Hepatic stellate cell (primary cell): ENCODE measurements around the gene EIF2S3.
A peak's percentile ranks its signal among the peaks of the same experiment; 100 is the strongest.
"Not testable (repeated sequence)": the region's sequence is repeated elsewhere in the genome, so short reads cannot be mapped to it uniquely, and the experiment has no call there.

Source experiments
- DNase-seq: peaks from one replicate; pipeline ENCODE4 v3.0.0; 2011; ENCODE audit warnings: low spot score

Gene EIF2S3

DNA sequence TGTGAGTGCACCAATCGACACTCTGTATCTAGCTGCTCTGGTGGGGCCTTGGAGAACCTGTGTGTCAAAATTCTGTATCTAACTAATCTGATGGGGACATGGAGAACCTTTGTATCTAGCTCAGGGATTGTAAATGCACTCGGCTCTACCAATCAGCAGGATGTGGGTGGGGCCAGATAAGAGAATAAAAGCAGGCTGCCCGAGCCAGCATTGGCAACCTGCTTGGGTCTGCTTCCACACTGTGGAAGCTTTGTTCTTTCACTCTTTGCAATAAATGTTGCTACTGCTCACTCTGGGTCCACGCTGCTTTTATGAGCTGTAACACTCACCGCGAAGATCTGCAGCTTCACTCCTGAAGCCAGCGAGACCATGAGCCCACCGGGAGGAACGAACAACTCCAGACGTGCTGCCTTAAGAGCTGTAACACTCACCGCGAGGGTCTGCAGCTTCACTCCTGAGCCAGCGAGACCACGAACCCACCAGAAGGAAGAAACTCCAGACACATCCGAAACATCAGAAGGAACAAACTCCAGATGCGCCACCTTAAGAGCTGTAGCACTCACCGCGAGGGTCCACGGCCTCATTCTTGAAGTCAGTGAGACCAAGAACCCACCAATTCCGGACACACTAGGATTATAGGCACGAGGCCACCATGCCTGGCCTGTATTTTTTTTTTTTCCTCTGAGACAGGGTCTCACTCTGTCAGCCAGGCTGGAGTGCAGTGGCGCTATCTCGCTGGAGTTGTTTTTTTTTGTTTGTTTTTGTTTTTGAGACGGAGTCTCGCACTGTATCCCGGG is 4.0 kb upstream of the EIF2S3 start:
- not testable (repeated sequence) for DNase-seq

DNA sequence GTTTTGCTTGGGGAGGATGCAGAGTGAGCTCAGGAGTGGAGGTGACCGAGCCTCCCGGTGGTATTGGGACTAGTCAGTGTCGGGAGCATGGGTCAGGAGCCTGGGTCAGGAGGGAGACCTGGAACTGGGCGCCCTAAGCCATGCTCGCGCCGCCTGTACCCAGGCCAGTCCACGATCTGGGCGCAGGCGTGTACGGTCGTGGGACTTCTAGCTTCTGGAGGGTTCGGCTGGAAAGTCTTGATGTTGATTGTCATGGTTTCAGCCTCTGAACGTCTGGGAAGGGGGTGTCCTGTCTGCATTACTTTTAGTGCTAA is 244 bp downstream of the EIF2S3 start:
- DNase-seq, result no peak

DNA sequence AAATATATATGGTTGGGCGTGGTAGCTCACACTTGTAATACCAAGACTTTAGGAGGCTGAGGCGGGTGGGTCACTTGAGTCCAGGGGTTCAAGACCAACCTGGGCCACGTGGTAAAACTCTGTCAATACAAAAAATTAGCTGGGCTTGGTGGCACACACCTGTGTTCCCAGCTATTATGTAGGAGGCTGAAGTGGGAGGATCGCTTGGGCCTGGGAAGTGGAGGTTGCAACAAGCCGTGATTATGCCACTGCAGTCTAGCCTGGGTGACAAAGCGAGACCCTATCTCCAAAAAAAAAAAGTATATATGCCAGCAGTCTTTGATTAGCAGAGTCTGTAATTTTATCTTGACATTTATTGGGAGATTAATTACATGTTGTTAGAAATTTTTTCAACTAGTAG is 8.7 kb downstream of the EIF2S3 start:
- no peak for DNase-seq

DNA sequence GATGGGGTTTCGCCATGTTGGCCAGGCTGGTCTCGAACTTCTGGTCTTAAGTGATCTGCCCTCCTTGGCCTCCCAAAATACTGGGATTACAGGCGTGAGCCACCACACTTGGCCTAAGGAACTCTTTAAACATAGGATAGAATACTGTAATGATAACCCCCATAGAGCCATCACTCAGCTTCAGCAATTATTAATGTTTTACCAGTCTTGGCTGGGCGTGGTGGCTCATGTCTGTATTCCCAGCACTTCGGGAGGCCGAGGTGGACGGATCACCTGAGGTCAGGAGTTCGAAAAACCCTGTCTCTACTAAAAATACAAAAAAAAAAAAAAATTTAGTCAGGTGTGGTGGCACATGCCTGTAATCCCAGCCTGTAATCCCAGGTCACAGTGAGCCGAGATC is 15.1 kb downstream of the EIF2S3 start:
- no peak for DNase-seq

DNA sequence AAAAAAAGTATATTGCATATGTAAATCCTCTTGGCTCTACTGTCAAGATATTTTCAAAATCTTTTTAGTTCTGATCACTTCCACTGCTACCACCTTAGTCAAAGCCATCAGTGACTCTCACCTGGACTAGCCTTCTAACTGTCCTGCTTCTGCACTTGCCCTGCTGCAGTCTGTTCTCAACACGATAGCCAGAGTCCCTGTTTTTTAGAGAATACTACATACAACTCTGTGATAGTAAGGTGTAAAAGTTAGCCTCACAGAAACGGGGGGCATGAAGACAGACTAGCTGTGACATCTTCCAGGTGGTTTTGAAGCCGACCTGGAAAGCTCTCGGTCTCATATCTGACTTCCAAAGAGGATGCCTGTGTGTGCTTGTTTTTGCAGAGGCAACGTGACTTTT is 24.7 kb downstream of the EIF2S3 start:
- DNase-seq, result no peak

DNA sequence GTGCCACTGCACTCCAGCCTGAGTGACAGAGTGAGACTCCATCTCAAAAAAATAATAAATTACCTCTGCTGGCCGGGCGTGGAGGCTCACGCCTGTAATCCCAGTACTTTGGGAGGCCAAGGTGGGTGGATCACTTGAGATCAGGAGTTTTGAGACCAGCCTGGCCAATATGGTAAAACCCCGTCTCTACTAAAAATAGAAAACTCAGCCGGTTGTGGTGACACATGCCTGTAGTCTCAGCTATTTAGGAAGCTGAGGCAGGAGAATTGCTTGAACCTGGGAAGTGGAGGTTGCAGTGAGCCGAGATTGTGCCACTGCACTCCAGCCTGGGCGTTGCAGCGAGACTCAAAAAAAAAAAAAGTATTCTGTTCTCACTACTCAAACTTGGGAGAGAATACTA is 25.5 kb downstream of the EIF2S3 start:
- not testable (repeated sequence) for DNase-seq

DNA sequence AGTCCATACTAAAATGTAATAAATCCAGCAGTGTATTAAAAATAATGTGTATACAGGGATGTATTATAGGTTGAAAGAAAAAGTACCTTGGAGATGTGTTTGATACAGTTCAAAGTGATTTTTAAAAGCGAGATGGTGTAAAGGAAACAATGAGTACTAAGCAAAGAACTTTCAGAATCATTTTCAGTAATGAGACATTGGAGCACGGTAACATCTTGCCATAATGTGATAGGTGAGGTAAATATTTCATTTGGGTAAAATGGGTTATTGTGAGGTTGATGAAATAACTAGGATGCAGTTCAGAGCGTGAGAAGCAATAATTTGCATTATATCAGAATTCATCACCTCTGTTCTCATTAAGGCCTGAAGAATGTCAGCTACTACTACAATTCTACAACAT is 25.9 kb downstream of the EIF2S3 start:
- DNase-seq, result no peak

DNA sequence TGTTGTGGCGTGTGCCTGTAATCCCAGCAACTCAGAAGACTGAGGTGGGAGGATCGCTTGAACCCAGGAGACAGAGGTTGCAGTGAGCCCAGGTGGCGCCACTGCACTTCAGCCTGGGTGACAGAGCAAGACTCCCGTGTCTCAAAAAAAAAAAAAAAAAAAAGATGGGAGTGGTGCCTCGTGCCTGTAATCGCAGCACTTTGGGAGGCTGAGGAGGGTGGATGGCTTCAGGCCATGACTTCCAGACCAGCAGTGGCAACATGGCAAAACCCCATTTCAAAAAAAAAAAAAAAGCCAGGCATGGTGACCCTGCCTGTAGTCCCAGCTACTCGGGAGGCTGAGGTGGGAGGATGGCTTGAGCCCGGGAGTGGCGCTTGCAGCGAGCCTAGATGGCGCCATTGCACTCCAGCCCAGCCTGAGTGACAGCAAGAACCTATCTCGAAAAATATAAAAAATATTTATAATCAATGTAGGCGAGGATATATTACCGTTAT is 27.0 kb downstream of the EIF2S3 start:
- DNase-seq, result peak; percentile 12

DNA sequence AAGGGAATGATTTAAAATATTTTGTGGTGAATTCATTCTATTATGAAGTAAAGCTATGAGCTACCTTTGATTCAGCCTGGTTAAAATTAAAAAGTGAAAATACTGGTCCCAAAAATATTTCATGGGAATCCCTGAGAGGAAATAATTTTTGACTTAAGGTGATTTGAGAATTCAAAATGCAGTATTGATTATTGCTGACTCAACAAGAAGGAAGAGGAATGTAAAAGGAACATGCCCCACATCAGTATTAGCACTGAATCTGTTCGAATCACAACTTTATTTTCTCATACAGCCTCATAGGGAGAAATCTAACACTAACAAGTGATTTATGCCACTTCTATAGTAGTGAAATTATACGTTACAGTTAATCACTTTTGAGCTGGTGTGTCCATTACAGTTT is 27.7 kb downstream of the EIF2S3 start:
- DNase-seq, result no peak

DNA sequence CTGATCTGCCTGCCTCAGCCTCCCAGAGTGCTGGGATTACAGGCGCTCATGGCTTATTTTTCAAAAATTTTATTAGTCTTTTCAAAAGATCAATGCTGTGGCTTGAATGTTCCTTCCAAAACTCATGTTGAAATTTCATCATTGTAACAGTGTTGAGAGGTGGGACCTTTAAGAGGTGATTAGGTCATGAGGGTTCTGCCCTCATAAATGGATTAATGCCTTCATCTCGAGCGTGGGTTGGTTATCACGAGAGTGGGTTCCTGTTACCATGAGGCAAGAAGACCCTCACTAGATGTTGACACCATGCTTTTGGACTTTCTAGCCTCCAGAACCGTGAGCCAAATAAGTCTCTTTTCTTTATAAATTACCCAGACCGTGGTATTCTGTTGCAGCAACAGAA is 30.3 kb downstream of the EIF2S3 start:
- no peak for DNase-seq

DNA sequence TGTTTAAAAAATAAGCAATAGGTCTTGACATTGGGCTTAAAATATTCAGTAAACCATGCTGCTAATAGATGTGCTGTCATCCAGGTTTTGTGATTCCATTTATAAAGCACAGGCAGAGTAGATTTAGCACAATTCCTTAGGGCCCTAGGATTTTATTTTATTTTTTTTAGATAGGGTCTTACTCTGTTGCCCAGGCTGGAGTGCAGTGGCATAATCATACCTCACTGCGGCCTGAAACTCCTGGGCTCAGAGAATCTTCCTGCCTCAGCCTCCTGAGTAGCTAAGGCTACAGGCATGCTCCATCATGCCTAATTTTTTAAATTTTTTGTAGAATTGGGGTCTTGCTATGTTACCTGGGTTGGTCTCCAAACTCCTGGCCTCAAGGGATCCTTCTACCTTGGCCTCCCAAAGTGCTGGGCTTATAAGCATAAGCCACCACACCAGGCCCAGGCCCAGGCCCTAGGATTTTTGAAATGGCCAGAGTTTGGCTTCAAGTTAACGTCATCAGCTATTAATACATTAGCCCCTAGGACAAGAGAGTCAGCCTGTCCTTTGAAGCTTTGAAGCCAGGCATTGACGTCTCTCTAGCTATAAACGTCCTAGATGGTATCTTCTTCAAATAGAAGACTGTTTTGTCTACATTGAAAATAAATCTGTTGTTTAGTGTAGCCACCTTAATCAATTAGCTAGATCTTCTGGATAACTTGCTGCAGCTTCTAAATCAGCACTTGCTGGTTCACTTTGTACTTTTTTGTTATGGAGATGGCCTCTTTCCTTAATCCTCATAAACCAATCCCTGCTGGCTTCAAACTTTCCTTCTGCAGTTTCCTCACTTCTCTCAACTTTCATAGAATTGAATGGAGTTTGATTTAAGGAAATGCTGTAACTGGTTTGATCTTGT is 35.8 kb downstream of the EIF2S3 start:
- DNase-seq, result no peak

DNA sequence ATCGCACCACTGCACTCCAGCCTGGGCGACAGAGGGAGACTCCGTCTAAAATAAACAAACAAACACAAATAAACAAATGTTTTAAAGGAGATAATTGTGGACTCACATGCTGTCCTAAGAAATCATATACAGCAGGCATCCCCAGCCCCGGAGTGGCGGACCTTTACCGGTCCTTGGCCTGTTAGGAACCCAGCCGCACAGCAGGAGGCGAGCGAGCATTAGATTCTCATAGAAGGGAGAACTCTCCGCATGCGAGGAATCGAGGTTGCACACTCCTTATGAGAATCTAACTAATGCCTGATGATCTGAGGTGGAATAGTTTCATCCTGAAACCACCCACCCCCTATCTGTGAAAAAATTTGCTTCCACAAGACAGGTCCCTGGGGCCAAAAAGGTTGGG is 39.0 kb downstream of the EIF2S3 start:
- no peak for DNase-seq

DNA sequence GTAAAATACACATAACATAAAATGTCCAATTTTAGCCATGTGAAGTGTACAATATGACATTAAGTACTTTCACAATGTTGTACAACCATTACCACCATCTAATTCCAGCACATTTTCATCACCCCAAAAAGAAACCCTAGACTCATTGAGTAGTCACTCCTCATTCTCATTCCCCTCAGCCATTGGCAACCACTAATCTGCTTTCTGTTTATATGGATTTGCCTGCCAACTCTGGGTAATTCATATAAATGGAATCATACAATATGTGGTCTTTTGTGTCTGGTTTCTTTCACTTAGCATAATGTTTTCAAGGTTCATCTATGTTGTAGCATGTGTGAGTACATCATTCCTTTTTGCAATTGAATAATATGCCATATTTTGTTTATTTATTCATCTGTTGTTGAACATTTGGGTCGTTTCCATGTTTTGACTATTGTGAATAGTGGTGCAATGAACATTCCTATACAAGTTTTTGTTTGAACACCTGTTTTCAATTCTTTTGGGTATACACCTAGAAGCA is 43.0 kb downstream of the EIF2S3 start:
- no peak for DNase-seq

DNA sequence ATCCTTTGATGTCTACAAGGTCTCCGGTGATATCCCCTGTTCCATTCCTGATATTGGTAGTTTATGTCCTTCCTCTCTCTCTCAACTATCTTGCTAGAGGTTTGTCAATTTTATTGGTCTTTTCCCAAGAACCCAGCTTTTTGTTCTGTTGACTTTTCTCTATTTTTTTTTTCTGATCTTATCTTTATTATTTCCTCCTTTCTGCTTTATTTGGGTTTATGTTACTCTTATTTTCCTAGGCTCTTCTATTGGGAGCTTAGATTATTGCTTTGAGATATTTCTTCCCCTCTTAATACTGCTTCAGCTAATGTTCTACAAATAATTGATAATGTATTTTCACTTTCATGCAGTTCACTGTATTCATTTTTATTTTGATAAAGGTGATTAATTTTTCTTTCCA is 44.2 kb downstream of the EIF2S3 start:
- DNase-seq, result no peak

DNA sequence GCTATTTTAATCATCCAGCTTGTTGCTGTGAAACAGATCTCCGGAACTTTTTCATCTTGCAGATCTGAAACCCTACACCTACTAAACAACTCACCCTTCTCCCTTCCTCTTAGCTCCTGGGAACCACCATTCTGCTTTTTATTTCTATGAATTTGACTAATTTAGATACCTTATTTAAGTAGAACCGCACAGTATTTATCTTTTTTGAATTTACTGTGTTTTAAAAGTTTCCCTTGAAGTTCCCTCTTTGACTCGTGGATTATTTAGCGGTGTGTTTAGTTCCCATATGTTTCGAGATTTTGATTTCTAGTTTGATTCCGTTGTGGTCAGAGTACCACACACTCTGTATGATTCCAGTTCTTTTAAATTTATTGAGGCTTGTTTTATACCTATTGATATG is 44.6 kb downstream of the EIF2S3 start:
- DNase-seq, result no peak

DNA sequence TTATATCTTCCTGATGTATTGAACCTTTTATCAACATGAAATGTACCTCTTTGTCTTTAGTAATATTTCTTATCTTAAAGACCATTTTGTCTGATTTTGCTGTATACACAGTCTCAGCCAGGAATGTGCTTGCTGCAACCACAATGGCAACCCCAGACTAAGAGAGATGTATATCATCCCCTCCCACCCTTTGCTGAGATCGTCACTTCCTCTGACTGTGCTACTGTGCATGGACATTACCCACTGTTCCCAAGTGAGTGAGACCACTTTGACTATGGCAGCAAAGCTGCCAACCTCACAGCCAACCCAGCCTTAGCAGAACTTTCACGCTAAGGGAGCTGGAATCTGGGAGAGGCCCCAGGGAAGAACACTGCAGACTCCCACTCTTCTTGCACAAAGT is 46.0 kb downstream of the EIF2S3 start:
- DNase-seq, result no peak

DNA sequence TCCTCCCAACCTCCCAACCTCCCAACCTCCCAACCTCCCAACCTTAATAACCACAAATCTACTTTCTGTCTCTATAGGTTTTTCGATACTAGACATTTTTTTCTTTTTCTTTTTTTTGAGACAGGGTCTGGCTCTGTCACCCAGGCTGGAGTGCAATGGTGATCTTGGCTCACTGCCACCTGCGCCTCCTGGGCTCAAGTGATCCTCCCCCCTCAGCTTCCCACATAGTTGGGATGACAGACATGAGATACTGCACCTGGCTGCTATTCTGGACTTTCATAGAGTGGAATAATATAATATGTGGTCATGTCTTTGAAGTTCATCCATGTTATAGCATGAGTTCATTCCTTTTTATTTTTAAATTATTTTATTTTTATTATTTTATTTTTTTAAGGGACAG is 55.3 kb downstream of the EIF2S3 start:
- DNase-seq, result no peak

DNA sequence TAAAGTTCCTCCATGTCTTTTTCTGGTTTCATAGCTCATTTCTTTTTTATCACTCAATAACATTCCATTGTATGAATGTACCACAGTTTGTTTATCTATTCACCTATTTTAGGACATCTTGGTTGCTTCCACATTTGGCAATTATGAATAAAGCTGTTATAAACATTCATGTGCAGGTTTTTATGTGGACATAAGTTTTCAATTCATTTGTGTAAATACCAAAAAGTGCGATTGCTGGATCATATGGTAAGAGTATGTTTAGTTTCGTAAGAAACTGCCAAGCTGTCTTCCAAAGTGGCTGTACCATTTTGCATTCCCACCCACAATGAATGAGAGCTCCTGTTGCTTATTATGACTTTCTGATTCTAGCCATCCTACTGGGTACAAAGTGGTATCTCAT is 58.4 kb downstream of the EIF2S3 start:
- no peak for DNase-seq

DNA sequence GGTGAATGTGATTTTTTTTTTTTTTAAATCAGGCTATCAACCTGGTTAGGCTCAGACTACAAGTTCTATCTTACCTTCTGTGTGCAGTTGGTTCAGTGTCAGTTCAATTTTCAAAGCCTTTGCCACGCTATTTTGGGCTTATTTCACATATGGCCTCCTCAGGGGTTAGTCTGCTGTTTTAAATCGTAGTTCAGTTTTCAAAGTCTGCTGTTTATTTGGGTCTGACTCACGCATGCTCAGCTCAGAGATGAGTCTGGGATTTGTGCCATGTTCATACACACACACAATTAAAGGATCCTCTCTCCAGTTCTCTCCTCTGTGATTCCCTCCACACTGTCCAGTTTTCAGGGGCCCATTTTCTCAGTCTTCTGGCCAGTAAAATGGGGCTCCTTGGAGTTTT is 62.5 kb downstream of the EIF2S3 start:
- DNase-seq, result peak; percentile 76

DNA sequence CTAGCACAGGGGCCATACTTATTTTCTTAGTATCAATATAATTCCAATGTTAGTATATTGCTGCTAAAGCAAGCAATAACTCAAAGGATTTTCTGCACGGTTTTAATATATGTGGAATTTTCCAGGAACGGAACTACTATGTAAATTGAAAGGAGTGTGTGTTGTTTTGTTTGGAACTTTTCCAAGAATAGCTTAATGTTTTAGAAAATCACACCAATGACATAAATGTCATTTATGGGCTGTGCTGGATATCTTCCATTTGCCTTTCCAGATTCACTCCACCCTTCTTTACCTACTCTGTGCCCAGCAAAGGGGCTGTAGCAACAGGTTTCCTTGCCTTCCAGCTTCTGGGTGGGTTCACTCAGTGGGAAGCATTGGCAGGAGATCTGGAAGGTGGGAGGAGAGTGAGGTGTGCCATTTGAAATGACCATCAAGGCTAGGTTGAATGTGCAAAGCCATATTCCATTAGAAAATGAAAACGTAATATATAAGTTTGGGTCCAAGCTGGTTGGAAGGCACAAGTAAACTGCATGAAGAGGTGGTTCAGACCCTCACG is 69.6 kb downstream of the EIF2S3 start:
- no peak for DNase-seq

DNA sequence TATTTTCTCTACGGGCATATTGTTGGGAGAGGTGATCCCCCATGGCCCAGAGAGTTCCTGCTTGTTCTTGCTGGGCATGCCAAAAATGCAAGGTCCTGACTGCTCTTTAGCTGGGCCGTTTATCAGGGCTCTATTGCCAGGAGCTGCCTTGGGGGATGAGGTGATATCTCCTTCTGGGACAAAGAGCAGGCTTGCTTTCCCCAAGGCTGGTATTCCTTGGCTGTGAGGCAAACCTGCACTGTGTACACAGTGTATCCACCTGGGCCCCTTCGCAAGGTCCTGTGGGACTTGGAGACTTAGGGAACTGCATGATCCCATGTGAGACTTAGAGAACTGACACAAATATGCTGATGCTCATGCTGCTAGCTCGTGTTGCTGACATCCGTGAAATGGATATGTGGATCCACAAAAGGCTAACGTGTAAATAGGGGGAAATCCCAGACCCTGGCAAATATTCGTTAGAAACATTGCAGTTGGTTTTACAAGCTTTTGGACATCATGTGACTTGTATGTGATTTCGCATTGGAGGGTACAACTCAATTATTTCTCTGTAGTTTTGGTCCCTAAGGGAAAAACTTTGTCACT is 70.4 kb downstream of the EIF2S3 start:
- no peak for DNase-seq
